B cell (primary cell): ENCODE data around the gene PDP2. TPM values are rescaled to one million over a fixed set of nuclear protein-coding genes. Genes with fewer than 3 reads are reported as not detected.

ENCODE experiments used
- ATAC-seq: fragments of 200-7000 bp; cut with Tn5 transposase; one replicate; pipeline ENCODE4 v1.10.0; 2021; ENCODE audit warnings: low read depth, mild to moderate bottlenecking, moderate number of reproducible peaks, moderate library complexity
- CTCF ChIA-PET: fragments of 350-600 bp; sonication (Branson Sonifier 250); formaldehyde crosslinking; loops from one replicate; lab custom pipeline; 2021; ENCODE audit warnings: antibody characterized with exemption, inconsistent platforms; lab: Charles Lee
- POLR2A ChIA-PET: fragments of 350-600 bp; sonication (Branson Sonifier 250); formaldehyde crosslinking; loops from one replicate; lab custom pipeline; 2021; ENCODE audit warnings: antibody characterized with exemption; lab: Charles Lee
- DNase-seq: peaks from one replicate; pipeline ENCODE4 v3.0.0; 2013
- H2AFZ ChIP-seq: 2 replicates; pipeline ENCODE4 v1.6.1; 2012; ENCODE audit warnings: mild to moderate bottlenecking, low read depth, low read length; ENCODE audit not compliant: insufficient read depth, poor library complexity, severe bottlenecking
- H3K27ac ChIP-seq, 2 donors: 1 replicate in 1 of 2; 2 replicates in 1 of 2; pipeline ENCODE4 v1.5.1; 2012 to 2013; ENCODE audit warnings: low read length in 2 of 2, mild to moderate bottlenecking in 2 of 2, moderate library complexity in 1 of 2
- H3K27me3 ChIP-seq, 4 experiments: fragments of 200-600 bp in 1 of 4; sonication (generic) in 1 of 4; replicated peaks in 1 of 4; 1 replicate in 2 of 4; 2 replicates in 2 of 4; pipeline versions ENCODE4 v1.6.1 to v1.7.0; 2013 to 2016; ENCODE audit warnings: low read length in 3 of 4, mild to moderate bottlenecking in 2 of 4, mixed read lengths in 1 of 4, moderate library complexity in 1 of 4; ENCODE audit not compliant: insufficient read depth in 4 of 4, control insufficient read depth in 3 of 4; ENCODE audit errors: control extremely low read depth in 1 of 4
- H3K36me3 ChIP-seq, 2 experiments: replicated peaks in 1 of 2; 1 replicate in 1 of 2; 2 replicates in 1 of 2; pipeline versions ENCODE4 v1.6.1 to v1.7.1; 2013; ENCODE audit warnings: low read length in 1 of 2; ENCODE audit not compliant: insufficient read depth in 2 of 2, control insufficient read depth in 1 of 2; ENCODE audit errors: control extremely low read depth in 1 of 2, extremely low read depth in 1 of 2
- H3K4me1 ChIP-seq, 2 donors: fragments of 200-600 bp in 1 of 2; sonication (generic) in 1 of 2; 1 replicate in 1 of 2; 2 replicates in 1 of 2; pipeline versions ENCODE4 v1.5.1 to v1.6.1; 2013 to 2017; ENCODE audit warnings: low read length in 2 of 2; ENCODE audit not compliant: control insufficient read depth in 2 of 2, insufficient read depth in 2 of 2
- H3K4me2 ChIP-seq: replicated peaks from 2 replicates; pipeline ENCODE3; 2012; ENCODE audit warnings: mild to moderate bottlenecking, low read depth, low read length; ENCODE audit not compliant: poor library complexity, severe bottlenecking
- H3K4me3 ChIP-seq, 5 experiments: fragments of 200-600 bp in 1 of 5; sonication (generic) in 1 of 5; 1 replicate in 3 of 5; 2 replicates in 2 of 5; pipeline versions ENCODE4 v1.5.1 to v1.7.0; 2011 to 2016; ENCODE audit warnings: low read length in 4 of 5, mild to moderate bottlenecking in 4 of 5, low read depth in 2 of 5, control low read depth in 1 of 5, moderate library complexity in 1 of 5; ENCODE audit not compliant: insufficient read depth in 1 of 5; ENCODE audit errors: control extremely low read depth in 1 of 5, extremely low read depth in 1 of 5
- H3K79me2 ChIP-seq: fragments of 200-600 bp; sonication (generic); one replicate; pipeline ENCODE4 v1.6.0; 2016; ENCODE audit warnings: low read length; ENCODE audit not compliant: control insufficient read depth, insufficient read depth
- H3K9ac ChIP-seq: fragments of 200-600 bp; sonication (generic); 2 replicates; pipeline ENCODE4 v1.6.1; 2017; ENCODE audit warnings: mild to moderate bottlenecking, low read length, moderate library complexity
- H3K9me3 ChIP-seq, 3 donors: one replicate each; pipeline versions ENCODE4 v1.6.1 to v1.7.1; 2013; ENCODE audit warnings: low read length in 2 of 3; ENCODE audit not compliant: control insufficient read depth in 2 of 3, insufficient read depth in 1 of 3; ENCODE audit errors: control extremely low read depth in 1 of 3
- H4K20me1 ChIP-seq: 2 replicates; pipeline ENCODE4 v1.6.0; 2012; ENCODE audit warnings: mild to moderate bottlenecking, low read length; ENCODE audit not compliant: insufficient read depth, control insufficient read depth, poor library complexity, severe bottlenecking
- H3K27ac Mint-ChIP-seq: one replicate; pipeline ENCODE4 v1.8.0; 2021; ENCODE audit warnings: mixed read lengths
- H3K27me3 Mint-ChIP-seq: one replicate; pipeline ENCODE4 v1.8.0; 2021; ENCODE audit warnings: mixed read lengths
- H3K4me1 Mint-ChIP-seq: one replicate; pipeline ENCODE4 v1.8.0; 2021; ENCODE audit warnings: mixed read lengths
- H3K4me3 Mint-ChIP-seq: one replicate; pipeline ENCODE4 v1.8.0; 2021; ENCODE audit warnings: mixed read lengths
- H3K9me3 Mint-ChIP-seq: one replicate; pipeline ENCODE4 v1.8.0; 2022; ENCODE audit warnings: mixed read lengths; ENCODE audit not compliant: insufficient read depth
- EZH2 ChIP-seq: IDR thresholded peaks from 2 replicates; pipeline ENCODE4 v1.6.1; 2012; ENCODE audit warnings: borderline replicate concordance, low read depth, mild to moderate bottlenecking, moderate library complexity, low read length; ENCODE audit not compliant: insufficient read depth, poor library complexity, severe bottlenecking
- WGBS: methylation state at CpG from one replicate; pipeline ENCODE4 v1.1.5; 2013; ENCODE audit warnings: missing lambda C conversion rate; ENCODE audit not compliant: insufficient coverage; 5-methylcytosine and 5-hydroxymethylcytosine counted together
- intact Hi-C: fragments of 100-400 bp; cut with micrococcal nuclease; formaldehyde crosslinking; loops from one replicate; pipeline ENCODE4 v1.10.0; 2022
- polyA minus RNA-seq: library from RNA; depleted of rRNA, polyadenylated mRNA; stranded (reverse); fragments of >200 nt; gene quantifications from 2 replicates; pipeline ENCODE4 v1.2.3, GENCODE V29; 2012
- polyA plus RNA-seq: library from polyadenylated mRNA; depleted of rRNA; stranded (reverse); fragments of >200 nt; gene quantifications from 2 replicates; pipeline ENCODE4 v1.2.3, GENCODE V29; 2012
- total RNA-seq, 2 donors: library from RNA; stranded (reverse); fragments of 120-200 nt in 1 of 2; gene quantifications; 1 replicate in 1 of 2; 2 replicates in 1 of 2; pipeline versions ENCODE4 v1.2.3 to v1.2.4, GENCODE V29; 2013 to 2022
- TF ChIP-seq, protein P1 (sequence below): fragments of 200-600 bp; IDR thresholded peaks from one replicate; pipeline ENCODE4 v1.8.0; 2022; ENCODE audit warnings: antibody characterized with exemption, mild to moderate bottlenecking

The PDP2 gene, protein sequence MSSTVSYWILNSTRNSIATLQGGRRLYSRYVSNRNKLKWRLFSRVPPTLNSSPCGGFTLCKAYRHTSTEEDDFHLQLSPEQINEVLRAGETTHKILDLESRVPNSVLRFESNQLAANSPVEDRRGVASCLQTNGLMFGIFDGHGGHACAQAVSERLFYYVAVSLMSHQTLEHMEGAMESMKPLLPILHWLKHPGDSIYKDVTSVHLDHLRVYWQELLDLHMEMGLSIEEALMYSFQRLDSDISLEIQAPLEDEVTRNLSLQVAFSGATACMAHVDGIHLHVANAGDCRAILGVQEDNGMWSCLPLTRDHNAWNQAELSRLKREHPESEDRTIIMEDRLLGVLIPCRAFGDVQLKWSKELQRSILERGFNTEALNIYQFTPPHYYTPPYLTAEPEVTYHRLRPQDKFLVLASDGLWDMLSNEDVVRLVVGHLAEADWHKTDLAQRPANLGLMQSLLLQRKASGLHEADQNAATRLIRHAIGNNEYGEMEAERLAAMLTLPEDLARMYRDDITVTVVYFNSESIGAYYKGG
- total RNA-seq (15.0 and 18.7 TPM in 2 replicates), polyA plus RNA-seq (1.9 and 2.7 TPM in 2 replicates), polyA minus RNA-seq (1.5 and 8.3 TPM in 2 replicates)
- total RNA-seq (2013): 4.8 TPM

GRCh38 chr16:66880288-66881013 is at the start of gene PDP2:
Gene PDP2, plus strand, starts transcription at chr16:66880515. Its CDS starts 3,770 bp downstream, at chr16:66884285.
- Histone ChIP-seq H3K9ac (peak within 1 kb of the TSS; percentile 78), H3K4me2 (peak within 1 kb of the TSS; percentile 96), H4K20me1 (no peaks in the 10 kb centered on the region), H3K27ac (peak within 1 kb of the TSS; percentile 6 to 46), H3K4me3 (peak within 1 kb of the TSS; percentile 25 to 91 (median 85)), H3K36me3 (peaks cover 0 to 11% of the 10 kb centered on the region in 2 experiments), H2AFZ (peak within 1 kb of the TSS; percentile 93), H3K9me3 (no peaks in the 10 kb centered on the region), H3K79me2 (peaks cover 12% of the 10 kb centered on the region), H3K27me3 (no peaks in the 10 kb centered on the region), H3K4me1 (peaks cover 4 to 16% of the 10 kb centered on the region in 2 donors)
- Mint-ChIP-seq H3K9me3 (no peaks in the 10 kb centered on the region), H3K27me3 (no peaks in the 10 kb centered on the region), H3K4me1 (peaks cover 17% of the 10 kb centered on the region), H3K4me3 (peak within 1 kb of the TSS; percentile 98), H3K27ac (peak within 1 kb of the TSS; percentile 92)
- WGBS: under 1% methylated on average over 57 of the region's 58 CpGs
- TF ChIP-seq, protein P1, sequence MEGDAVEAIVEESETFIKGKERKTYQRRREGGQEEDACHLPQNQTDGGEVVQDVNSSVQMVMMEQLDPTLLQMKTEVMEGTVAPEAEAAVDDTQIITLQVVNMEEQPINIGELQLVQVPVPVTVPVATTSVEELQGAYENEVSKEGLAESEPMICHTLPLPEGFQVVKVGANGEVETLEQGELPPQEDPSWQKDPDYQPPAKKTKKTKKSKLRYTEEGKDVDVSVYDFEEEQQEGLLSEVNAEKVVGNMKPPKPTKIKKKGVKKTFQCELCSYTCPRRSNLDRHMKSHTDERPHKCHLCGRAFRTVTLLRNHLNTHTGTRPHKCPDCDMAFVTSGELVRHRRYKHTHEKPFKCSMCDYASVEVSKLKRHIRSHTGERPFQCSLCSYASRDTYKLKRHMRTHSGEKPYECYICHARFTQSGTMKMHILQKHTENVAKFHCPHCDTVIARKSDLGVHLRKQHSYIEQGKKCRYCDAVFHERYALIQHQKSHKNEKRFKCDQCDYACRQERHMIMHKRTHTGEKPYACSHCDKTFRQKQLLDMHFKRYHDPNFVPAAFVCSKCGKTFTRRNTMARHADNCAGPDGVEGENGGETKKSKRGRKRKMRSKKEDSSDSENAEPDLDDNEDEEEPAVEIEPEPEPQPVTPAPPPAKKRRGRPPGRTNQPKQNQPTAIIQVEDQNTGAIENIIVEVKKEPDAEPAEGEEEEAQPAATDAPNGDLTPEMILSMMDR: no peak
- TF ChIP-seq EZH2: no peak
- intact Hi-C loops: loop anchor here (1.0 to 5.0 kb wide), 3 partner anchors 50 to 129 kb away; partner anchors contain the start of genes CIAO2B, DYNC1LI2 and NAE1
- ChIA-PET CTCF (interaction anchor here (0.9 to 3.1 kb wide), 7 partner anchors 9 to 474 kb away, joined by 3 to 28 read pairs (median 5); partner anchors contain the start of genes DYNC1LI2 and NAE1), POLR2A (interaction anchor here (0.5 to 0.7 kb wide), 4 partner anchors 12 to 429 kb away, joined by 3 to 4 read pairs (median 4); no protein-coding TSS in a partner anchor)
- DNase-seq (peak; percentile 94), ATAC-seq (peak; percentile 99)
